ENCODE data around the gene ANK3.

The ANK3 gene

DNA sequence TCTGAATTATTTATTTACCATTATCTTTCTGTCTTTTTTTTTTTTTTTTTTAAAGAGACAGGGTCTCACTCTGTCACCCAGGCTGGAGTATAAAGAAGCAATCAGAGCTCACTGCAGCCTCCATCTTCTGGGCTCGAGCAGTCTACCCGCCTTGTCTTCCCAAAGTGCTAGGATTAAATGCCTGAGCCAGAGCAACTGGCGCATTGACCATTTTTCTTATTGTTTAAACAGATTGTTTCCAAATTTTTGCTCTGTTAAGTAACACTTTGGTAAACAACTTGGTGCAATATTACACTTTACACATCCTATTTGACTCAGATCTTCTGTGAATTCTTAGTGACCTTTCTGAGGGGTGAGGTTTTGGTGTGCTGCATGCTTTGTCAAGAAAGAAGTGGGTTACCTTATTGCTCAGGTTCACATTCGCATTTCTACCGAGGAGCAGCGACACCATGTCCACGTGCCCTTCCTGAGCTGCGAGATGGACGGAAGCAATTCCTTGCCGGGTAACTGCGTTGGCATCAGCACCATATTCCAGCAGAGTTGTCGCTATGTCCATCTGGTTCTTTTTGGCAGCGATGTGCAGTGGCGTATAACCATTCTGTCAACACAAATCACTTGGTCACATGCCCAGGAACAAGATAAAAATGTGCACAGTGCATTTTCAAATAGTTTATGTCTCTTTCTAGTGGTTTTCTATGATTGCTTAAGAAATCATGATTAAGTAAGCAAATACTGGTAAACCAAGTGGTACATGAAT lies 203.2 kb downstream of the ANK3 start:
- Histone ChIP-seq H3K4me3 (ENCODE audit: low read depth, low read length) (no peak overlapping the region), H3K27ac (ENCODE audit: extremely low read depth, low read depth, low read length) (no peak overlapping the region), H3K4me1 (ENCODE audit: control insufficient read depth, insufficient read depth, low read length) (peaks cover 5% of the 10 kb centered on the region; the same call in 1 of the 2 replicates), H3K36me3 (ENCODE audit: control insufficient read depth in 2 of 2, insufficient read depth in 1 of 2, low read length in 2 of 2) (no peaks in the 10 kb centered on the region), H3K9me3 (ENCODE audit: control insufficient read depth, insufficient read depth, low read depth, low read length) (no peaks in the 10 kb centered on the region)
- ChIA-PET CTCF (no interaction called here), POLR2A (no interaction called here)
- TF ChIP-seq ZNF354C (tag by site-specific recombination; IDR thresholded peaks at IDR 0.05; ENCODE audit: borderline replicate concordance, low read depth) (no peak), FEZF1 (tag by site-specific recombination; IDR thresholded peaks at IDR 0.05) (no peak), SP3 (tag by site-specific recombination; IDR thresholded peaks at IDR 0.05) (no peak), KLF8 (tag by site-specific recombination; IDR thresholded peaks at IDR 0.05) (no peak), ZNF596 (tag by site-specific recombination; IDR thresholded peaks at IDR 0.05) (no peak), ZFP3 (tag by site-specific recombination; IDR thresholded peaks at IDR 0.05; ENCODE audit: low read depth) (no peak), GFI1B (tag by site-specific recombination; IDR thresholded peaks at IDR 0.05) (no peak), ZNF514 (tag by site-specific recombination; IDR thresholded peaks at IDR 0.05) (no peak), KLF7 (tag by site-specific recombination; IDR thresholded peaks at IDR 0.05; ENCODE audit: borderline replicate concordance) (no peak), ZNF157 (tag by site-specific recombination; IDR thresholded peaks at IDR 0.05) (no peak), HOXD13 (CRISPR knock-in tag; IDR thresholded peaks at IDR 0.05; ENCODE audit: borderline replicate concordance) (no peak)
- TF ChIP-seq, protein P1, sequence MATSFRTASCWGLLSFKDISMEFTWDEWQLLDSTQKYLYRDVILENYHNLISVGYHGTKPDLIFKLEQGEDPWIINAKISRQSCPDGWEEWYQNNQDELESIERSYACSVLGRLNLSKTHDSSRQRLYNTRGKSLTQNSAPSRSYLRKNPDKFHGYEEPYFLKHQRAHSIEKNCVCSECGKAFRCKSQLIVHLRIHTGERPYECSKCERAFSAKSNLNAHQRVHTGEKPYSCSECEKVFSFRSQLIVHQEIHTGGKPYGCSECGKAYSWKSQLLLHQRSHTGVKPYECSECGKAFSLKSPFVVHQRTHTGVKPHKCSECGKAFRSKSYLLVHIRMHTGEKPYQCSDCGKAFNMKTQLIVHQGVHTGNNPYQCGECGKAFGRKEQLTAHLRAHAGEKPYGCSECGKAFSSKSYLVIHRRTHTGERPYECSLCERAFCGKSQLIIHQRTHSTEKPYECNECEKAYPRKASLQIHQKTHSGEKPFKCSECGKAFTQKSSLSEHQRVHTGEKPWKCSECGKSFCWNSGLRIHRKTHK (tag by site-specific recombination; IDR thresholded peaks at IDR 0.05) = no peak

DNA sequence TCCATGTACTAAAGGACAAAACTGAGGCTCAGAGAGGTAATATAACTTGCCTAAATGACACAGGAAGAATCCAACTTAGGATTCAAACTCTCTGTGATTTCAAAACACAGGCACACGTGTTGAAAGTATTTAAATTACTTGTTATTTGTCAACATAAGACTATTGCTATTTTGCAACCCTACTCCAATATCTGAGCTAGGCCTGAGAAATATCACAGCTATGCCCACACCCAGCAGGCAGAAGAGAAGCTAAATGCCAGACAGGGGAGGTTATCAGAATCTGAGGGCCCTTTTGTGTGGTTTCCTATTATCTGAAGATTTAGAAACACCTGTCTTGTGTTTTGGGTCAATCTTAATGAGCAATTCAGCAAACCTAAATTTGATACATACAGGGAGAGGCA lies 204.3 kb downstream of the ANK3 start:
- H3K36me3 ChIP-seq (ENCODE audit: control insufficient read depth in 2 of 2, insufficient read depth in 1 of 2, low read length in 2 of 2) = no peaks in the 10 kb centered on the region
- ChIA-PET CTCF (no interaction called here), POLR2A (no interaction called here)
- no peaks in the 10 kb centered on the region for H3K9me3 ChIP-seq (ENCODE audit: control insufficient read depth, insufficient read depth, low read depth, low read length)
- no peak overlapping the region for H3K4me3 ChIP-seq (ENCODE audit: low read depth, low read length)
- no peak for TF ChIP-seq ZFP41 (tag by site-specific recombination; IDR thresholded peaks at IDR 0.05; ENCODE audit: borderline replicate concordance)
- TF ChIP-seq, protein P2, sequence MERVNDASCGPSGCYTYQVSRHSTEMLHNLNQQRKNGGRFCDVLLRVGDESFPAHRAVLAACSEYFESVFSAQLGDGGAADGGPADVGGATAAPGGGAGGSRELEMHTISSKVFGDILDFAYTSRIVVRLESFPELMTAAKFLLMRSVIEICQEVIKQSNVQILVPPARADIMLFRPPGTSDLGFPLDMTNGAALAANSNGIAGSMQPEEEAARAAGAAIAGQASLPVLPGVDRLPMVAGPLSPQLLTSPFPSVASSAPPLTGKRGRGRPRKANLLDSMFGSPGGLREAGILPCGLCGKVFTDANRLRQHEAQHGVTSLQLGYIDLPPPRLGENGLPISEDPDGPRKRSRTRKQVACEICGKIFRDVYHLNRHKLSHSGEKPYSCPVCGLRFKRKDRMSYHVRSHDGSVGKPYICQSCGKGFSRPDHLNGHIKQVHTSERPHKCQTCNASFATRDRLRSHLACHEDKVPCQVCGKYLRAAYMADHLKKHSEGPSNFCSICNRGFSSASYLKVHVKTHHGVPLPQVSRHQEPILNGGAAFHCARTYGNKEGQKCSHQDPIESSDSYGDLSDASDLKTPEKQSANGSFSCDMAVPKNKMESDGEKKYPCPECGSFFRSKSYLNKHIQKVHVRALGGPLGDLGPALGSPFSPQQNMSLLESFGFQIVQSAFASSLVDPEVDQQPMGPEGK (tag by site-specific recombination; IDR thresholded peaks at IDR 0.05) = no peak
- TF ChIP-seq WT1 (tag by site-specific recombination; IDR thresholded peaks at IDR 0.05) = no peak
- TF ChIP-seq, protein P3, sequence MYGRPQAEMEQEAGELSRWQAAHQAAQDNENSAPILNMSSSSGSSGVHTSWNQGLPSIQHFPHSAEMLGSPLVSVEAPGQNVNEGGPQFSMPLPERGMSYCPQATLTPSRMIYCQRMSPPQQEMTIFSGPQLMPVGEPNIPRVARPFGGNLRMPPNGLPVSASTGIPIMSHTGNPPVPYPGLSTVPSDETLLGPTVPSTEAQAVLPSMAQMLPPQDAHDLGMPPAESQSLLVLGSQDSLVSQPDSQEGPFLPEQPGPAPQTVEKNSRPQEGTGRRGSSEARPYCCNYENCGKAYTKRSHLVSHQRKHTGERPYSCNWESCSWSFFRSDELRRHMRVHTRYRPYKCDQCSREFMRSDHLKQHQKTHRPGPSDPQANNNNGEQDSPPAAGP (tag by site-specific recombination; IDR thresholded peaks at IDR 0.05) = no peak
- no peak for TF ChIP-seq SALL2 (tag by site-specific recombination; IDR thresholded peaks at IDR 0.05; ENCODE audit: borderline replicate concordance)
- no peak for TF ChIP-seq ZNF112 (tag by site-specific recombination; IDR thresholded peaks at IDR 0.05)
- TF ChIP-seq ZFHX2 (tag by site-specific recombination; conservative IDR thresholded peaks at IDR 0.05) = no peak
- no peak for TF ChIP-seq ZIC2 (tag by site-specific recombination; IDR thresholded peaks at IDR 0.05)
- no peak for TF ChIP-seq ZNF629 (tag by site-specific recombination; IDR thresholded peaks at IDR 0.05)
- H3K4me1 ChIP-seq (ENCODE audit: control insufficient read depth, insufficient read depth, low read length) = peaks cover 5% of the 10 kb centered on the region; the same call in 1 of the 2 replicates
- H3K27ac ChIP-seq (ENCODE audit: extremely low read depth, low read depth, low read length) = no peak overlapping the region
